Measurements from ENCODE around the gene TPM1. TPM values are rescaled to one million over a fixed set of nuclear protein-coding genes. Genes with fewer than 3 reads are reported as not detected.

Gene TPM1
- total RNA-seq, 1 experiment from 2014 or later = 748 TPM

GRCh38 chr15:63086947-63087346 is 44.4 kb downstream of the TPM1 start:
- H3K56ac ChIP-seq (ENCODE audit: insufficient read length, low read depth, low read length) = no peak overlapping the region
- H2BK12ac ChIP-seq (ENCODE audit: insufficient read length, low read depth, low read length) = no peak overlapping the region
- H4K20me1 ChIP-seq (ENCODE audit: control insufficient read depth, insufficient read depth, insufficient read length) = no peaks in the 10 kb centered on the region
- H3K18ac ChIP-seq (ENCODE audit: insufficient read length, low read depth, low read length) = no peak overlapping the region
- no peak overlapping the region for H2BK5ac ChIP-seq (ENCODE audit: insufficient read length, low read length)
- no peak overlapping the region for H2BK15ac ChIP-seq (ENCODE audit: low read depth, low read length)
- Mint-ChIP-seq H3K4me3 (no peak overlapping the region), H3K4me1 (peaks cover 61% of the 10 kb centered on the region in 2 experiments), H3K27me3 (ENCODE audit: low read depth) (no peaks in the 10 kb centered on the region), H3K27ac (peak overlapping the region; percentile 73 to 83 (median 82); a peak in 5 of 7 replicates), H3K9me3 (no peaks in the 10 kb centered on the region; a peak in 1 of 5 replicates), H3K36me3 (ENCODE audit: insufficient read depth in 1 of 3, low read depth in 3 of 3) (no peaks in the 10 kb centered on the region; a peak in 2 of 7 replicates)
- H4K5ac ChIP-seq (ENCODE audit: insufficient read length, low read depth, low read length) = no peak overlapping the region
- no peak overlapping the region for H4K91ac ChIP-seq (ENCODE audit: insufficient read length, low read depth, low read length)
- no peak overlapping the region for H3K27ac ChIP-seq (ENCODE audit: insufficient read length, low read depth, low read length)
- H3K27me3 ChIP-seq (ENCODE audit: insufficient read depth, low read length) = no peaks in the 10 kb centered on the region
- TF ChIP-seq CTCF (conservative IDR thresholded peaks at IDR 0.05) = no peak
- no peaks in the 10 kb centered on the region for H3K79me2 ChIP-seq (ENCODE audit: insufficient read depth, low read length)
- DNase-seq = no peak
- no peaks in the 10 kb centered on the region for H3K79me1 ChIP-seq (ENCODE audit: insufficient read depth, low read depth, low read length, poor library complexity, severe bottlenecking)
- H2BK120ac ChIP-seq (ENCODE audit: low read depth, low read length, poor library complexity, severe bottlenecking) = no peak overlapping the region
- no peak overlapping the region for H2AFZ ChIP-seq (ENCODE audit: low read length)
- no peak overlapping the region for H2AK5ac ChIP-seq (ENCODE audit: insufficient read length, low read length)
- no peak overlapping the region; the same call in 1 of the 2 replicates for H3K14ac ChIP-seq (ENCODE audit: insufficient read depth, low read length)
- no peak overlapping the region for H3K23ac ChIP-seq (ENCODE audit: insufficient read length, low read depth, low read length)
- H3T11ph ChIP-seq (ENCODE audit: low read length) = no peak overlapping the region
- no peaks in the 10 kb centered on the region for H3K9me3 ChIP-seq (ENCODE audit: control insufficient read depth, low read depth, low read length)
- H2BK20ac ChIP-seq (ENCODE audit: low read depth, low read length, poor library complexity, severe bottlenecking) = no peak overlapping the region
- no CpG with 5 or more reads among the region's 5 CpGs for WGBS (ENCODE audit: extremely low coverage, insufficient read length, low lambda C conversion rate)
- H4K8ac ChIP-seq (replicated peaks; ENCODE audit: insufficient read length, low read depth, low read length) = no peak overlapping the region
- no peak overlapping the region for H3K9ac ChIP-seq (ENCODE audit: extremely low read depth, insufficient read length, low read length)
- no peaks in the 10 kb centered on the region for H3K23me2 ChIP-seq (ENCODE audit: insufficient read length, low read depth, low read length, poor library complexity, severe bottlenecking)
- peaks cover 24% of the 10 kb centered on the region; the same call in 1 of the 2 replicates for H3K4me1 ChIP-seq (ENCODE audit: insufficient read depth, low read length)
- H3K4me2 ChIP-seq (ENCODE audit: insufficient read depth, insufficient read length, low read length) = no peak overlapping the region
- H3K4ac ChIP-seq (ENCODE audit: low read depth, low read length) = no peak overlapping the region

Data from H9 (cell line).